Pancreas (tissue), 10 donors: ENCODE results near the gene TMEM114. TPM values are rescaled to one million over a fixed set of nuclear protein-coding genes. Genes with fewer than 3 reads are reported as not detected.

Experiments
- ATAC-seq, 4 donors: fragments of 200-7000 bp; cut with Tn5 transposase; one replicate each; pipeline versions ENCODE4 v1.8.0 to v1.9.1; 2020; ENCODE audit warnings: mild to moderate bottlenecking in 4 of 4, moderate library complexity in 4 of 4
- DNase-seq, 6 donors: peaks; one replicate each; pipeline ENCODE4 v3.0.0-alpha.2; 2020
- FAIRE-seq: peaks from 2 replicates; lab custom pipeline; 2012; peaks lifted over from hg19 to GRCh38; lab: Jason Lieb, UNC
- H3K27ac ChIP-seq, 4 donors: fragments of 200-600 bp; sonication (generic); 1 replicate in 3 of 4; 2 replicates in 1 of 4; pipeline versions ENCODE4 v1.5.0 to v1.8.0; 2020
- H3K27me3 ChIP-seq, 4 donors: fragments of 200-600 bp; one replicate each; pipeline ENCODE4 v1.8.0; 2021
- H3K36me3 ChIP-seq, 3 donors: fragments of 200-600 bp; sonication (generic) in 1 of 3; one replicate each; pipeline versions ENCODE4 v1.5.0 to v1.8.0; 2020 to 2021
- H3K4me1 ChIP-seq, 3 donors: fragments of 200-600 bp; one replicate each; pipeline ENCODE4 v1.8.0; 2021
- H3K4me3 ChIP-seq, 4 donors: fragments of 200-600 bp; sonication (generic) in 2 of 4; one replicate each; pipeline versions ENCODE4 v1.5.0 to v1.8.0; 2020 to 2021
- H3K9me3 ChIP-seq, 4 donors: fragments of 200-600 bp; one replicate each; pipeline ENCODE4 v1.8.0; 2021
- WGBS, 2 donors: extraction: QIAGEN DNeasy Blood & Tissue Kit; methylation state at CpG; one replicate each; pipeline ENCODE4 v1.1.7; 2013; 5-methylcytosine and 5-hydroxymethylcytosine counted together
- intact Hi-C, 3 donors: fragments of 100-400 bp; cut with DNase I; formaldehyde crosslinking; loops; one replicate each; pipeline versions ENCODE4 v1.11.1 to v1.14.2; 2022
- polyA plus RNA-seq, 2 donors: library from polyadenylated mRNA; stranded (reverse); fragments of 200-250 nt; gene quantifications; one replicate each; pipeline ENCODE4 v1.2.3, GENCODE V29; 2013
- total RNA-seq, 6 donors: library from RNA; stranded (reverse); fragmentation: NEBNext Ultra II Directional in 4 of 6; extraction: Animal tissue kit (Norgen Biotek cat#: 25700) in 4 of 6; gene quantifications; one replicate each; pipeline versions ENCODE4 v1.2.1 to v1.2.4, GENCODE V29; 2021 to 2023
- TF ChIP-seq, protein P1 (sequence below), 4 donors: fragments of 200-600 bp; sonication (generic) in 3 of 4; IDR thresholded peaks; one replicate each; pipeline versions ENCODE4 v1.5.0 to v1.8.0; 2021; ENCODE audit warnings: antibody characterized with exemption in 4 of 4
- donor health status: healthy with polysubstance abuse.
- donor health status: DM: no; HTN: no; CAD: no; lungs with moderate emphysema.
- donor health status: DM: no; HTN: no; CAD: no.
- donor health status: control.
- donor health status: control.
- donor health status: Bipolar disorder and iron deficiency.
- donor health status: DM: yes; HTN: yes; CAD: no.
- donor health status: DM: no; HTN: no; CAD: no.
- donor health status: DM: no; HTN: no; CAD: no.
- donor health status: DM: yes; HTN: yes; CAD: no.

TMEM114 gene
- total and polyA plus RNA-seq, 8 donors, result not detected

DNA sequence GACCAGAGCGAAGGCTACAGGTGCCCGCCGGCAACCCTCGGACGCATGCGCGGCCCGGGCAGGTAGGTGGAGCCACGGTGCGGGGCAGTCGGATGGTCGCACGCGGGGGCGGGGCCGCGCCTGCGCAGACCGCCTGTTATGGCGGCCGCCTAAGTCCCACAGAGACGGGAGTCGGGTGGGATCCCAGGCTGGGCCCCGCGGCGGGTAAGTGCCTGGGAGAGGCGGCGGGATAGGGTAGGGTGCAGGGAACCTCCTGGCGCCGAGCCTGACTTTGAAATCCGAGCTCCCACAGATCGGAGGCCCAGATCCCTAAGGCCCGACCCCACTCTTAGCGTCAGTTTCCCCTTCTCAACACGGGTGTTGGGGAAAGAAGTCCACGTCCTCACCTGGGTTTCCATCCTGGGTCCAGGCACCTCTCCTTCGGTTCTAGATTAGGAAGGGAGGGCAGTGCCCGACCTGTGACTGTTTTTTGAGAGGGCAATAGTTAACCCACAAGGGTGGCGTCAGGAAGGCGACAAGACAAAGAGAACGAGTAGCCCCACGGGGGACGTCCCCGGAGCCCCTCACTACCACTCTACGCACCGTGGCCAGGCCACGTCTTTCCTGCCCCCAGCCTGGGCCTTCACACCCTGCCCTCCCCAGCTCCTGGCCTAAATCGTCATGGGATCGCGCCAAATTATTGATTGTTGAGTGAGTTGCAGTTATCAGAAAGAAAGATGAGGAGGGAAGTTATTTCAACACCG is 31.4 kb upstream of the TMEM114 start, which contains the start of gene METTL22:
METTL22 (plus strand) TSS at position 127 of the 743 bp plus-strand sequence. CDS start 3,968 bp downstream, outside the sequence.
- peak; percentile 86 to 98 (median 92) for DNase-seq
- H3K27me3 ChIP-seq, result no peaks in the 10 kb centered on the region
- peak within 1 kb of the TSS in 3 of 4 donors; percentile 60 to 78 (median 67) for H3K27ac ChIP-seq
- WGBS, 2 donors, result 0 to 1% methylated on average over 47 to 51 of the region's 51 CpGs
- FAIRE-seq, result no peak
- peak; percentile 99 to 100 (median 99) for ATAC-seq
- peak within 1 kb of the TSS; percentile 77 to 98 (median 94) for H3K4me3 ChIP-seq
- TF ChIP-seq, protein P1, sequence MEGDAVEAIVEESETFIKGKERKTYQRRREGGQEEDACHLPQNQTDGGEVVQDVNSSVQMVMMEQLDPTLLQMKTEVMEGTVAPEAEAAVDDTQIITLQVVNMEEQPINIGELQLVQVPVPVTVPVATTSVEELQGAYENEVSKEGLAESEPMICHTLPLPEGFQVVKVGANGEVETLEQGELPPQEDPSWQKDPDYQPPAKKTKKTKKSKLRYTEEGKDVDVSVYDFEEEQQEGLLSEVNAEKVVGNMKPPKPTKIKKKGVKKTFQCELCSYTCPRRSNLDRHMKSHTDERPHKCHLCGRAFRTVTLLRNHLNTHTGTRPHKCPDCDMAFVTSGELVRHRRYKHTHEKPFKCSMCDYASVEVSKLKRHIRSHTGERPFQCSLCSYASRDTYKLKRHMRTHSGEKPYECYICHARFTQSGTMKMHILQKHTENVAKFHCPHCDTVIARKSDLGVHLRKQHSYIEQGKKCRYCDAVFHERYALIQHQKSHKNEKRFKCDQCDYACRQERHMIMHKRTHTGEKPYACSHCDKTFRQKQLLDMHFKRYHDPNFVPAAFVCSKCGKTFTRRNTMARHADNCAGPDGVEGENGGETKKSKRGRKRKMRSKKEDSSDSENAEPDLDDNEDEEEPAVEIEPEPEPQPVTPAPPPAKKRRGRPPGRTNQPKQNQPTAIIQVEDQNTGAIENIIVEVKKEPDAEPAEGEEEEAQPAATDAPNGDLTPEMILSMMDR (IDR thresholded peaks at IDR 0.05), result no peak
- intact Hi-C loops, result no loop called here
- H3K36me3 ChIP-seq, result peaks cover 0 to 8% (median 0%) of the 10 kb centered on the region in 3 donors
- H3K4me1 ChIP-seq, result peaks cover 0 to 13% (median 10%) of the 10 kb centered on the region in 3 donors
- no peaks in the 10 kb centered on the region for H3K9me3 ChIP-seq

DNA sequence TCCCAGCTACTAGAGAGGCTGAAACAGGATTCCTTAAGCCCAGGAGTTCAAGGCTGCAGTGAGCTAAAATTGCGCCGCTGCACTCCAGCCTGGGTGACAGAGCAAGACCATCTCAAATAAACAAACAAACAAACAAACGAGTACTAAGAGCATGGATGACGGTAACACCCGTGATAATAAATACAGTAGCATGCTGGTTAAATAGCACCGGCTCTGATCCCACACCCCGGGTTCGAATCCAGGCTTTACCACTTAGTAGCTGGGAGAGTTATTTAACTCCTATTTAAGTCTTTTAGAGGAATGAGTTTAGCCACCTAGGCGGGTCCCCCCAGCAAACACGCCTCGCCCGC is 30.9 kb upstream of the TMEM114 start:
- H3K27me3 ChIP-seq, result no peaks in the 10 kb centered on the region
- no peaks in the 10 kb centered on the region for H3K9me3 ChIP-seq
- H3K4me1 ChIP-seq, result peaks cover 0 to 13% (median 10%) of the 10 kb centered on the region in 3 donors
- no peak for DNase-seq
- ATAC-seq, result no peak
- 17% methylated on average over 12 of the region's 12 CpGs for WGBS, 2 donors
- FAIRE-seq, result no peak
- peak overlapping the region; percentile 77 to 98 (median 94) for H3K4me3 ChIP-seq
- peak overlapping the region in 3 of 4 donors; percentile 60 to 78 (median 67) for H3K27ac ChIP-seq
- intact Hi-C loops, result no loop called here
- peaks cover 0 to 4% (median 0%) of the 10 kb centered on the region in 3 donors for H3K36me3 ChIP-seq
- TF ChIP-seq, protein P1 (IDR thresholded peaks at IDR 0.05), result no peak

DNA sequence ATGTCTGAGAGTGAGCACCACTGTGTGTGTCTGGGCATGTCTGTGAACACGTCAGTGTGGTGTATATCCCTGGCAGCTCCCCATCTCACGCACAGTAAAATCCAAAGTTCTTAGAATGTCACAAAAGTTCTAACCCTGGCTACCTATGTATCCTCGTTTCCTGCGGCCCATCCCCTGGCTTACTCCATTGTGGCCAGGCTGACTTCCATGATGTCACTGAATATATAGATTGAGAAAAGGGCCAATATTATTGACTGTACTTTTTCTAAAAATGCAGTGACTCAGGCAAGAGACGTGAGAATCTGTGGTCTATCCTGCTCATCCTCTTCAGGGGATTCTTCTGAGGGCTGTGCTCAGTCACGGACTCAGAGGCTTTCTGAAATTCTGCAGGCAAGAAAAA is 30.2 kb upstream of the TMEM114 start:
- 65 to 72% methylated on average over 6 of the region's 6 CpGs for WGBS, 2 donors
- no peak for ATAC-seq
- no peak for FAIRE-seq

DNA sequence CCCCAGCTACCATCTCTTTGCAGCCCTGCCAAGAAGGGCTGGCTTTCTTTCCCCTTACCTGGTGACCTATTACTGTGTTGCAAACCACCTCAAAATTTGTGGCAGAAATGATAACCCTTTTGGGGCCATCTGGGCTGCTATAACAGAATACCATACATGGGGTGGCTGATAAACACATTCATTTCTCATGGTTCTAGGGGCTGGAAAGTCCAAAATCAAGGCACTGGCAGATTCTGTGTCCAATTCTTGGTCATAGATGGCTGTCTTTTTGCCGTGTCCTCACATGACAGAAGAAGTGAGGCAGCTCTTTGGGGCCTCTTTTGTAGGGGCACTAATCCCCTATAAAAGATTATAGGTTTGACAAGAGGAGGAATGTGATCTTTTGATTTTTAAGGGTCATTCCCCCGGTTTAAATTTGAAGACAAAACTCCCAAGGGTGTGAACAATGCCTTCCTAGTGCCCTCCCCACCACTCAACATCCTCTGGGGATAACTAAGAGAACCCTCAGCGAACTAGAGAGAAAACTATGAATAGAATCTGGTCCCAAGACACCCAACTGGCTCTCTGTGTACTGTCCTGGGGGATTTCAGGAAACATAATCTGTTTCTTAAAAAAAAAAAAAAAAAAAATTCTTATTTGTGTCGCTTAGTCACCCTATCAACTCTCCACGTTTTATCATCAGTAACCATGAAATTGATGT is 29.5 kb upstream of the TMEM114 start:
- H3K36me3 ChIP-seq, result no peaks in the 10 kb centered on the region
- peaks cover 0 to 13% (median 10%) of the 10 kb centered on the region in 3 donors for H3K4me1 ChIP-seq
- no peaks in the 10 kb centered on the region for H3K27me3 ChIP-seq
- H3K9me3 ChIP-seq, result no peaks in the 10 kb centered on the region
- DNase-seq (no peak), FAIRE-seq (no peak), ATAC-seq (no peak)
- 65 to 69% methylated on average over 5 of the region's 5 CpGs for whole genome bisulfite sequencing, 2 donors
- no peak overlapping the region for H3K27ac ChIP-seq
- H3K4me3 ChIP-seq, result no peak overlapping the region
- intact Hi-C loops, result loop anchor here in 1 of 3 donors (10.0 kb wide), 1 partner anchor 55 kb away; no protein-coding TSS in a partner anchor
- TF ChIP-seq, protein P1 (IDR thresholded peaks at IDR 0.05), result no peak

More for the DNA sequence above, 30.2 kb upstream of the TMEM114 start:
- Histone ChIP-seq H3K9me3 (no peaks in the 10 kb centered on the region), H3K27ac (no peak overlapping the region), H3K27me3 (no peaks in the 10 kb centered on the region), H3K4me1 (peaks cover 0 to 13% (median 10%) of the 10 kb centered on the region in 3 donors), H3K4me3 (no peak overlapping the region), H3K36me3 (no peaks in the 10 kb centered on the region)
- intact Hi-C loops, result no loop called here
- no peak for DNase-seq
- TF ChIP-seq, protein P1 (IDR thresholded peaks at IDR 0.05), result no peak
